ENCODE data around the gene SHISA9. TPM values are rescaled to one million over a fixed set of nuclear protein-coding genes. Genes with fewer than 3 reads are reported as not detected.
"Not testable (repeated sequence)": the region's sequence is repeated elsewhere in the genome, so short reads cannot be mapped to it uniquely, and the experiment has no call there.

SHISA9 gene
- 1 to 10 TPM in 2 of 3 donors, under 1 TPM in 1; 0.87 to 7.3 (median 3.0) TPM for total RNA-seq
- long read RNA-seq, donor 1, full-length matches to known transcripts = 3 of 4 reads
- long read RNA-seq, donor 1, partial matches to known transcripts = 0 of 4 reads
- long read RNA-seq, donor 1, other reads (novel, unspliced or antisense) = 1 of 4 reads
- long read RNA-seq, donor 2 = 0 reads

- Histone ChIP-seq H3K36me3 (ENCODE audit: low read depth) (no peaks in the 10 kb centered on the region), H3K4me3 (no peak within 1 kb of the TSS), H3K4me1 (ENCODE audit: low read depth) (no peaks in the 10 kb centered on the region), H3K9me3 (no peaks in the 10 kb centered on the region)
- ATAC-seq (peak; percentile 33), DNase-seq (no peak)
- intact Hi-C loops (cut with DNase I, micrococcal nuclease) = no loop called here
- no peak for TF ChIP-seq CTCF (IDR thresholded peaks at IDR 0.05)
Observed at GRCh38 chr16:12901597-12902461, at the start of gene SHISA9. Gene SHISA9, plus strand, starts transcription at chr16:12901598.

GRCh38 chr16:12853972-12854371 is 47.4 kb upstream of the SHISA9 start:
- DNase-seq = no peak

GRCh38 chr16:12857435-12857834 is 44.0 kb upstream of the SHISA9 start:
- DNase-seq; intact Hi-C loops (cut with DNase I, micrococcal nuclease); H3K4me1 ChIP-seq (ENCODE audit: low read depth); H3K36me3 ChIP-seq (ENCODE audit: low read depth); H3K9me3 ChIP-seq; H3K4me3 ChIP-seq; ATAC-seq: not testable (repeated sequence)

More at GRCh38 chr16:12853972-12854371, 47.4 kb upstream of the SHISA9 start:
- H3K36me3 ChIP-seq (ENCODE audit: low read depth) = no peaks in the 10 kb centered on the region
- no peaks in the 10 kb centered on the region for H3K9me3 ChIP-seq
- no peak overlapping the region for H3K4me3 ChIP-seq
- no peak for ATAC-seq
- no peaks in the 10 kb centered on the region for H3K4me1 ChIP-seq (ENCODE audit: low read depth)
- no peak for TF ChIP-seq CTCF (IDR thresholded peaks at IDR 0.05)
- intact Hi-C loops (cut with DNase I, micrococcal nuclease) = no loop called here

GRCh38 chr16:12862327-12862726 is 39.1 kb upstream of the SHISA9 start:
- DNase-seq = no peak
- ATAC-seq = no peak
- Histone ChIP-seq H3K4me3 (no peak overlapping the region), H3K36me3 (ENCODE audit: low read depth) (no peaks in the 10 kb centered on the region), H3K9me3 (no peaks in the 10 kb centered on the region), H3K4me1 (ENCODE audit: low read depth) (no peaks in the 10 kb centered on the region)
- intact Hi-C loops (cut with DNase I, micrococcal nuclease) = no loop called here
- no peak for TF ChIP-seq CTCF (IDR thresholded peaks at IDR 0.05)

GRCh38 chr16:12862941-12863340 is 38.5 kb upstream of the SHISA9 start:
- intact Hi-C loops (cut with DNase I, micrococcal nuclease) = no loop called here
- TF ChIP-seq CTCF (IDR thresholded peaks at IDR 0.05) = no peak
- Histone ChIP-seq H3K4me1 (ENCODE audit: low read depth) (no peaks in the 10 kb centered on the region), H3K9me3 (no peaks in the 10 kb centered on the region), H3K36me3 (ENCODE audit: low read depth) (no peaks in the 10 kb centered on the region), H3K4me3 (no peak overlapping the region)
- ATAC-seq (no peak), DNase-seq (no peak)

GRCh38 chr16:12866981-12867551 is 34.3 kb upstream of the SHISA9 start:
- intact Hi-C loops (cut with DNase I, micrococcal nuclease) = no loop called here
- ATAC-seq = no peak

More at GRCh38 chr16:12866981-12867551, 34.3 kb upstream of the SHISA9 start:
- no peaks in the 10 kb centered on the region for H3K9me3 ChIP-seq
- no peak overlapping the region for H3K4me3 ChIP-seq
- TF ChIP-seq CTCF (IDR thresholded peaks at IDR 0.05) = no peak
- no peaks in the 10 kb centered on the region for H3K4me1 ChIP-seq (ENCODE audit: low read depth)
- no peaks in the 10 kb centered on the region for H3K36me3 ChIP-seq (ENCODE audit: low read depth)
- no peak for DNase-seq
